ENCODE data around the gene GORAB. TPM values are rescaled to one million over a fixed set of nuclear protein-coding genes. Genes with fewer than 3 reads are reported as not detected.

GORAB gene
- total and polyA plus RNA-seq, 2 of the 8 experiments (the other 6 are each of a cell fraction or from before 2014, with no cell fraction given) = 4.0 to 9.6 TPM

- TF ChIP-seq, protein P1, sequence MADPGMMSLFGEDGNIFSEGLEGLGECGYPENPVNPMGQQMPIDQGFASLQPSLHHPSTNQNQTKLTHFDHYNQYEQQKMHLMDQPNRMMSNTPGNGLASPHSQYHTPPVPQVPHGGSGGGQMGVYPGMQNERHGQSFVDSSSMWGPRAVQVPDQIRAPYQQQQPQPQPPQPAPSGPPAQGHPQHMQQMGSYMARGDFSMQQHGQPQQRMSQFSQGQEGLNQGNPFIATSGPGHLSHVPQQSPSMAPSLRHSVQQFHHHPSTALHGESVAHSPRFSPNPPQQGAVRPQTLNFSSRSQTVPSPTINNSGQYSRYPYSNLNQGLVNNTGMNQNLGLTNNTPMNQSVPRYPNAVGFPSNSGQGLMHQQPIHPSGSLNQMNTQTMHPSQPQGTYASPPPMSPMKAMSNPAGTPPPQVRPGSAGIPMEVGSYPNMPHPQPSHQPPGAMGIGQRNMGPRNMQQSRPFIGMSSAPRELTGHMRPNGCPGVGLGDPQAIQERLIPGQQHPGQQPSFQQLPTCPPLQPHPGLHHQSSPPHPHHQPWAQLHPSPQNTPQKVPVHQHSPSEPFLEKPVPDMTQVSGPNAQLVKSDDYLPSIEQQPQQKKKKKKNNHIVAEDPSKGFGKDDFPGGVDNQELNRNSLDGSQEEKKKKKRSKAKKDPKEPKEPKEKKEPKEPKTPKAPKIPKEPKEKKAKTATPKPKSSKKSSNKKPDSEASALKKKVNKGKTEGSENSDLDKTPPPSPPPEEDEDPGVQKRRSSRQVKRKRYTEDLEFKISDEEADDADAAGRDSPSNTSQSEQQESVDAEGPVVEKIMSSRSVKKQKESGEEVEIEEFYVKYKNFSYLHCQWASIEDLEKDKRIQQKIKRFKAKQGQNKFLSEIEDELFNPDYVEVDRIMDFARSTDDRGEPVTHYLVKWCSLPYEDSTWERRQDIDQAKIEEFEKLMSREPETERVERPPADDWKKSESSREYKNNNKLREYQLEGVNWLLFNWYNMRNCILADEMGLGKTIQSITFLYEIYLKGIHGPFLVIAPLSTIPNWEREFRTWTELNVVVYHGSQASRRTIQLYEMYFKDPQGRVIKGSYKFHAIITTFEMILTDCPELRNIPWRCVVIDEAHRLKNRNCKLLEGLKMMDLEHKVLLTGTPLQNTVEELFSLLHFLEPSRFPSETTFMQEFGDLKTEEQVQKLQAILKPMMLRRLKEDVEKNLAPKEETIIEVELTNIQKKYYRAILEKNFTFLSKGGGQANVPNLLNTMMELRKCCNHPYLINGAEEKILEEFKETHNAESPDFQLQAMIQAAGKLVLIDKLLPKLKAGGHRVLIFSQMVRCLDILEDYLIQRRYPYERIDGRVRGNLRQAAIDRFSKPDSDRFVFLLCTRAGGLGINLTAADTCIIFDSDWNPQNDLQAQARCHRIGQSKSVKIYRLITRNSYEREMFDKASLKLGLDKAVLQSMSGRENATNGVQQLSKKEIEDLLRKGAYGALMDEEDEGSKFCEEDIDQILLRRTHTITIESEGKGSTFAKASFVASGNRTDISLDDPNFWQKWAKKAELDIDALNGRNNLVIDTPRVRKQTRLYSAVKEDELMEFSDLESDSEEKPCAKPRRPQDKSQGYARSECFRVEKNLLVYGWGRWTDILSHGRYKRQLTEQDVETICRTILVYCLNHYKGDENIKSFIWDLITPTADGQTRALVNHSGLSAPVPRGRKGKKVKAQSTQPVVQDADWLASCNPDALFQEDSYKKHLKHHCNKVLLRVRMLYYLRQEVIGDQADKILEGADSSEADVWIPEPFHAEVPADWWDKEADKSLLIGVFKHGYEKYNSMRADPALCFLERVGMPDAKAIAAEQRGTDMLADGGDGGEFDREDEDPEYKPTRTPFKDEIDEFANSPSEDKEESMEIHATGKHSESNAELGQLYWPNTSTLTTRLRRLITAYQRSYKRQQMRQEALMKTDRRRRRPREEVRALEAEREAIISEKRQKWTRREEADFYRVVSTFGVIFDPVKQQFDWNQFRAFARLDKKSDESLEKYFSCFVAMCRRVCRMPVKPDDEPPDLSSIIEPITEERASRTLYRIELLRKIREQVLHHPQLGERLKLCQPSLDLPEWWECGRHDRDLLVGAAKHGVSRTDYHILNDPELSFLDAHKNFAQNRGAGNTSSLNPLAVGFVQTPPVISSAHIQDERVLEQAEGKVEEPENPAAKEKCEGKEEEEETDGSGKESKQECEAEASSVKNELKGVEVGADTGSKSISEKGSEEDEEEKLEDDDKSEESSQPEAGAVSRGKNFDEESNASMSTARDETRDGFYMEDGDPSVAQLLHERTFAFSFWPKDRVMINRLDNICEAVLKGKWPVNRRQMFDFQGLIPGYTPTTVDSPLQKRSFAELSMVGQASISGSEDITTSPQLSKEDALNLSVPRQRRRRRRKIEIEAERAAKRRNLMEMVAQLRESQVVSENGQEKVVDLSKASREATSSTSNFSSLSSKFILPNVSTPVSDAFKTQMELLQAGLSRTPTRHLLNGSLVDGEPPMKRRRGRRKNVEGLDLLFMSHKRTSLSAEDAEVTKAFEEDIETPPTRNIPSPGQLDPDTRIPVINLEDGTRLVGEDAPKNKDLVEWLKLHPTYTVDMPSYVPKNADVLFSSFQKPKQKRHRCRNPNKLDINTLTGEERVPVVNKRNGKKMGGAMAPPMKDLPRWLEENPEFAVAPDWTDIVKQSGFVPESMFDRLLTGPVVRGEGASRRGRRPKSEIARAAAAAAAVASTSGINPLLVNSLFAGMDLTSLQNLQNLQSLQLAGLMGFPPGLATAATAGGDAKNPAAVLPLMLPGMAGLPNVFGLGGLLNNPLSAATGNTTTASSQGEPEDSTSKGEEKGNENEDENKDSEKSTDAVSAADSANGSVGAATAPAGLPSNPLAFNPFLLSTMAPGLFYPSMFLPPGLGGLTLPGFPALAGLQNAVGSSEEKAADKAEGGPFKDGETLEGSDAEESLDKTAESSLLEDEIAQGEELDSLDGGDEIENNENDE (IDR thresholded peaks at IDR 0.05; ENCODE audit: insufficient replicate concordance, low read length) = no peak
- TF ChIP-seq POLR2AphosphoS5 (IDR thresholded peaks at IDR 0.05; ENCODE audit: low read depth, low read length) (no peak), ASH2L (IDR thresholded peaks at IDR 0.05; ENCODE audit: low read length) (no peak), MAFK (IDR thresholded peaks at IDR 0.05; ENCODE audit: low read depth, low read length) (no peak), NANOG (IDR thresholded peaks at IDR 0.05; ENCODE audit: insufficient read depth, low read depth, low read length, poor library complexity, severe bottlenecking) (no peak)
Observed at GRCh38 chr1:170555370-170555769, 23.4 kb downstream of the GORAB start (continued).

Data from H1 (cell line).